Measurements from ENCODE around the gene MAP4K2.

MAP4K2 gene

DNA sequence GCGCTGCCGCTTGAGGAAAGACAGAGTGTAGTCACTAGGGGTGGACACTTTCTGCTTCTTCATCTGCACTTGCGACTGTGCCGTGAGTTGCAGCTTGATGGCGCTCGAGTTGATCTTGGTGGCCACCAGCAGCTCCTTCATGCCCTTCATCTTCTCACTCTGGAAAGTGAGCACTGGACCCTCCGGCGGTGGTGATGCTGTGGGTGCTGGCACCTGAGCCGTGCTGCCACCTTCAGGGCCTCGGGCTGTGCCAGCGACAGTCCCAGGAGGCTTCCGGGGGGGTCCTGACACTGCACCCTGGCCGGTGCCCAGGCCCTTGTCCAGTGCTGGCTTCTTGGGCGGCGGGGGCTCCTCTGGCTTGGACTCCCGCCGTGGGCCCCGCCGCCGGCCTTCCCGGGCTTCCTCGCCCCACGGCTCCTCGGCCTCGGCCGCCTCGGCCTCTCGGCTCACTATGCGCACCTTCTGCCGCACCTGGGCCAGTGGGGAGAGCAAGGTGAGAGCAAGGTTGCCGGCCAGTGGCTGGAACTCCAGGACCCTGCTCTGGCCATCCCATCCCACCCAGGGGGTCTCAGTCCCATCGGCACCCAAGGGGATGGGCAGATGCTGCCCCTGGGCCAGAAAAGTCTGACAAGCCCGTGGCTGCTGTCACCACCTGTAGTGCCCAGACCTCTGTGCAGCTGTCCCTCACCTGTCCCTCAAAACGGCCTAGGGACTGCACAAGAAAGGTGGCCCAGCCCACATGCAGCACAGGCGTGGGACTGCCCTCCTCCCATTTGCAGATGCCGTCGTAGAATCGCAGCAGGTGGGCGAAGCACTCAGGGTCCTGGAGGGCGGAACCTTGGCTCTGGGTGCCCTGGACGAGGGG lies 1.6 kb upstream of the MAP4K2 start:
- H3K4me3 Mint-ChIP-seq, result peak overlapping the region; percentile 86
- peaks cover 37% of the 10 kb centered on the region for H3K4me1 Mint-ChIP-seq
- no peaks in the 10 kb centered on the region for H3K9me3 Mint-ChIP-seq
- H3K27me3 Mint-ChIP-seq, result no peaks in the 10 kb centered on the region
- H3K36me3 Mint-ChIP-seq, result peaks cover 4% of the 10 kb centered on the region
- H3K27ac Mint-ChIP-seq, result peak overlapping the region; percentile 88

DNA sequence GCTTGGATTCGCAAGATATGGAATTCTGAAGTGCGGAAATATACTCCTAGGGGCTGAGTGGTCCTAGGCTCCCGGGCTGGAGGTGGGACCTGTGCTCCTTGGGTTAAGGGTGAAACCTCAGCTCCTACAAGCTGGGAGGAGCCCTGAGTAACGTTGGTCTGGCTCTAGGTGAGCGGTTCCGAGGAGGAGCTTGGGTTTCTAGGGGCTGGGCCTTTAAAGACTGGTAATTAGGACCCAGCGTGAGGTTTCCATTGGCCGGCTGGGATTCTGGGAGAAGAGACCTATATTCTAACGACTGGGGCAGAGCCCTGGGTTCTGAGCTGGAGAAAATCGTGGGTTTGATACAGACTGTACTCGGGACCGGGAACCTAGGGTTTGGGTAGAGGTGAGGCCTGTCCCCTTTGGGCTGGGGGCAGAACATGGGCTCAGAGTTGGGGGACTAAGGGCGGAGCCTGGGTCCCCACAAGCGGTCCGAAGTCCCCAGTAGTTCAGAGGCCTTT lies 882 bp upstream of the MAP4K2 start:
- Mint-ChIP-seq H3K36me3 (peaks cover 6% of the 10 kb centered on the region), H3K9me3 (no peaks in the 10 kb centered on the region), H3K4me1 (peaks cover 36% of the 10 kb centered on the region), H3K4me3 (peak overlapping the region; percentile 86), H3K27me3 (no peaks in the 10 kb centered on the region), H3K27ac (peak overlapping the region; percentile 88)

DNA sequence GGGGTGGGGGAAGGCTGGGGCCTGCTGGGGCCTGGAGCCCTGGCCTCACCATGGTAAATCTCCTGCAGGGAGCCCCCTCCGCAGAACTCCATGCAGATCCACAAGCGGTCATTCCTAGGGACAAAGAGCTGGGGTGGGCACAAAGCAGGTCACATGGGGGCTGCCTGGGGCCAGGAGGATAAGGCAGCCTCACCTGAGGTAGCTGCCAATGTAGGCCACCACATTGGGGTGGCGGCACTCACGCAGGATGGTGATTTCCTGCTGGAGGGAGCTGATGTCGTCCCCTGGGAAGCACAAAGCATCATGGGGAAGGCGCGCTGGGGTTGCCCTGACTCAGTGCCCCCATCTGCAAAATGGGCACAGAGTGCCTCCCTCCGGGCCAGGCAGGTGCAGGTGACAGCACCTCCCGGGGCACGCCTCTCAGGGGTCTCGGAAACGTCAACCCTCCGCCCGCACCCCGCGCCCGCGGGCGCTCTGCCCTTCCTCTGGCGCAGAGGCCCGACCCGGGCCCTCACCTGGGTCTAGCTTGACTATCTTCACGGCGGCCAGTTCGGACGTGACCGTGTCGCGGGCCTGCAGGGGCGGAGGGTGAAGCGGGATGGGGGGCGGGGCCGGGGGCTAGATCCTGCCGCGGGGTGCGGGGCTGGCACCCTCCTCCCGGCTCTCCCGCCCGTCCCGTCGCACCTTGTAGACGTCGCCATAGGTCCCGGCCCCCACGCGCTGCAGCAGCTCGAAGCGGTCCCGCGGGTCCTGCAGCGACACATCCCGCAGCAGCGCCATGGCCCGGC lies 450 bp downstream of the MAP4K2 start:
- no peaks in the 10 kb centered on the region for H3K9me3 Mint-ChIP-seq
- no peak overlapping the region for H3K27ac Mint-ChIP-seq
- peaks cover 8% of the 10 kb centered on the region for H3K36me3 Mint-ChIP-seq
- peaks cover 34% of the 10 kb centered on the region for H3K4me1 Mint-ChIP-seq
- H3K4me3 Mint-ChIP-seq, result peak overlapping the region; percentile 76
- no peaks in the 10 kb centered on the region for H3K27me3 Mint-ChIP-seq

DNA sequence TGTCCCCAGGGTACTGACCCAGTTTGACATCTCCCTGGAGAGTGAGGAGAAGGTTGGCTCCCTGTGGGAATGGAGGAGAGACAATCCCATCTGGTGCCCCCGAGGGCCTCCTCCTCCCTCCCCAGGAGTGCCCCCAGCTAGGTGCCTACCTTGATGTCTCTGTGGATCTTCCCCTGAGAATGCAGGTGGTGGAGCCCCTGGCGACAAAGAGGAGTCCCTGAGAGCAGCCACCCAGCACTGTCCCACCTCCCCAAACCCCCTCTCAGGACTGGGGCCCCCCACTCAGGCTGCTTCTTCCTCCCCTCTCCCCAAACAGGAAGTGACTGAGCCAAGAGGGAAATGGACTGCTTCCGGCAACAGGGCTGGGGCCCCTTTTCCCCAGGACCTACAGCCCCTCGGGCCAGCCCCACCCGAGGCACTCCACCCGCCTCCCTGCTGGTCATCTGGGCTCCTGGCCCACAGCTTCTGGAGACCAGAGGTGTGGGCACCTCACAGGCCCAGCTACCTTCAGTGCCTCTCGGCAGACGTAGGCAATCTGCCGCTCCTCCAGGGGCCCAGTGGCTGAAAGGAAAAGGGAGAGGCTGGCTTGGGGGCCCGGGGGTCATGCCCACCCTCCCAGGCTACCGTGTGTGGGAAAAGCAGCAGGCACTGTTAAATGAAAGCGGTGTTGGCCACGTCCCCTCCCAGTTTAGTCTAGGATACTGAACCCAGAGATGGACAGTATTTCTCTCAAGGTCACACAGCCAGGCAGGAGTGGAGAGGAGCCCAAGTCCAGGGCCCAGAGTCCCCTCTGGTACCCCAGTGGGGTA lies 1.2 kb downstream of the MAP4K2 start:
- Mint-ChIP-seq H3K27ac (peak overlapping the region; percentile 35), H3K4me1 (peaks cover 30% of the 10 kb centered on the region), H3K4me3 (peak overlapping the region; percentile 76), H3K9me3 (no peaks in the 10 kb centered on the region), H3K36me3 (peaks cover 8% of the 10 kb centered on the region), H3K27me3 (no peaks in the 10 kb centered on the region)

DNA sequence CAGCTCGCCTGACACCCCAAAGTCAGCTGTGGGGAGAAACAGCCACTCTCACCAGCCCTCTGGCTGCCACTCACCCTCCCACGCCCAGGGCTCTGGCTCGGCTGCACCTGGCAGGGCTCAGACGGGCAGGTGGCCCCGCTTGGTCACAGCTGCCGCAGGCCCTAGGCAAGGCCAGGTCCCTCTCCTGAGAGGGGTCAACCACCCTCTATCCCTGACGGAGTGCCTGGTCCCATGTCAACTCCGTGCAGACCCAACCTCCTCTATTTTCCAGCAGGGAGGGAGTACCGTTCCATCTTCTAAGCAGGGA lies 1.9 kb downstream of the MAP4K2 start:
- H3K9me3 Mint-ChIP-seq, result no peaks in the 10 kb centered on the region
- peaks cover 8% of the 10 kb centered on the region for H3K36me3 Mint-ChIP-seq
- H3K27me3 Mint-ChIP-seq, result no peaks in the 10 kb centered on the region
- peak overlapping the region; percentile 76 for H3K4me3 Mint-ChIP-seq
- H3K27ac Mint-ChIP-seq, result no peak overlapping the region
- H3K4me1 Mint-ChIP-seq, result peaks cover 25% of the 10 kb centered on the region

DNA sequence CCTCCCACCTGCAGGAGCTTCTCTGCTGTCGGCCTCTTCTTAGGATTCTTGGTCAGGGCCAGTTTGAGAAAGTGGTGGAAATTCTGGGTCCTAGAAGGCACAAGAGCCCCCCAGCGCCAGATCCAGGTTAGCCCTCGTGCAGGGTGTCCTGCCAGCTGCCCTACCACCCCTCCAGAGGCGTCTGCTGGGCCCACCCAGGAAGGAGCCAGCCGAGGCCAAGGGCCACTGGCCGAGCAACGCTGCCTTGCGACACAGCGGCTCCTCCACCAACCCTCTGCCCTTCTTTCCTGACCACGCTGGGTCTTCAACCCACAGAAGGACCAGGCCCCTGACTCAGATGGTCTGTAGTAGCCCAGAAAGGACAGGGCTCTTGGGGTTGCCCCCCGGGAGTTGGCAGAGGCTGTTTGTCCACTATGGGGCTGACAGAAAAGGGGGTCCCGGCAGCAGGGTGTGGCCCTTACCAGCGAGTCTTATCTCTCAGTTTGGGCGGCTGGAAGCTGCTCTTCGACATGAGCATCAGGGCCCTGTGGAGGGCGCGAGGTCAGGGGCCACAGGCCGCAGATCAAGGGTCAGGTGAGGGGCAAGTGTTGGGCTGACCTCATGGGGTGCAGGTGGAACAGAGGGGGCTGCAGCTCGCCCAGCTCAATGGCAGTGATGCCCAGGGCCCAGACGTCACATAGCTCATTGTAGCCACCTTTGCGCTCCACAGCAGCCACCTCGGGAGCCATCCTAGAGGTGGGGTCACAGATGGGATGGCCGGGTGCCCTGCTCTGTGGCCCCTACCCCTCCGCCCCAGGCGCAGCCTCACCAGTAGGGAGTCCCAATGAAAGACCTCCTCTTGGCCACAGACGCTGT lies 2.5 kb downstream of the MAP4K2 start:
- no peak overlapping the region for H3K27ac Mint-ChIP-seq
- peaks cover 25% of the 10 kb centered on the region for H3K4me1 Mint-ChIP-seq

DNA sequence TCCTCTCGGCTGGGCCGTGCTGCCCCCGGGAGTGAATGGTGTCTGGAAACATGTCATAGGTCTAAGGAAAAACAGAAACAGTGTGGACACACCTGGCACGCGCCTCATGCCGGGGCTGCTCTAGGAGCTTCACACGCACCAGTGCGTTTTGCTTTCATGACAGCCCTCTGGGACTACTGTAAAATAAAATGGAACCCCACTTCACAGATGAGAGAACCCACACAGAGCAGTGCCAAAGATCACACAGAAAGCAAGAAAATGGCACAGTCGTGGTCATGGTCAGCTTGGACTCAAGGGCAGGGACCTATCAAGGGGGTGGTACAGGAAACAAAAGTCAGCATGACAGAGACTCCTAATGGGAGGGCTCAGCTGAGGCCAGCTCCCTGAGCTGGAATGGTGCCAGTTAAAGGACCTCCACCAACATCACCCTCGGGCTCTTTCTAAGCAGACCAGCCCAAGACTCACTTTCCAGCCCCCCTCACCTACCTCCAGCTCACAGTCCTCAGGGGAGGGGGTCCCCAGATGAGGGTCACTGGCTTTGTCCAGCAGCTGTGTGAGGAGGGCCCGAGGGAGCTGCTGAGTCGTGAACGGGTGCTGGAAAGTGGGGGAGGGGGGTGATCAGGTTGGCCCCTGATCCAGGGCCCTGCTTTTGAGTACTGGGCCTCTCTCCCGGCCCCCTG lies 3.3 kb downstream of the MAP4K2 start:
- Mint-ChIP-seq H3K36me3 (peaks cover 6% of the 10 kb centered on the region), H3K27me3 (no peaks in the 10 kb centered on the region), H3K4me3 (no peak overlapping the region), H3K9me3 (no peaks in the 10 kb centered on the region), H3K27ac (no peak overlapping the region), H3K4me1 (peaks cover 29% of the 10 kb centered on the region)

More for the DNA sequence above, 2.5 kb downstream of the MAP4K2 start:
- H3K4me3 Mint-ChIP-seq, result peak overlapping the region; percentile 76
- H3K36me3 Mint-ChIP-seq, result peaks cover 6% of the 10 kb centered on the region
- no peaks in the 10 kb centered on the region for H3K27me3 Mint-ChIP-seq
- H3K9me3 Mint-ChIP-seq, result no peaks in the 10 kb centered on the region

DNA sequence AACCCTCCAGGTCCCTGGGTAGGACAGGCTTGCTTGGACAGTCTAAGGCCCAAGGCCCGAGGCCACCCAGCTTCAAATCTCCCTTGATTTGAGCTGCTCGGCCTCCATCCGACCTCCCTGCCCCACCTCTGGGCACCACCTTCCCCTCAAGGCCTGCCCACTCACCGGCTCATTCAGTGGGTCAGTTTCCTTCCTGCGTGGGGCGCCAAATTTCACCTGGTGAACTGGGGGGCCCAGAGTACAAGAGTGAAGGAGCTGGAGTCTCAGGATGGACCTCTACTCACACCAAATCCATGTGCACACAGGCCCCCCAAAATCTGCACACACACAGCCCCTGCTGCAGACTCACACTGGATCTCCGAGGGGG lies 3.8 kb downstream of the MAP4K2 start:
- H3K27me3 Mint-ChIP-seq, result no peaks in the 10 kb centered on the region
- H3K4me1 Mint-ChIP-seq, result peaks cover 34% of the 10 kb centered on the region
- H3K4me3 Mint-ChIP-seq, result no peak overlapping the region
- no peaks in the 10 kb centered on the region for H3K9me3 Mint-ChIP-seq
- peaks cover 6% of the 10 kb centered on the region for H3K36me3 Mint-ChIP-seq
- no peak overlapping the region for H3K27ac Mint-ChIP-seq

DNA sequence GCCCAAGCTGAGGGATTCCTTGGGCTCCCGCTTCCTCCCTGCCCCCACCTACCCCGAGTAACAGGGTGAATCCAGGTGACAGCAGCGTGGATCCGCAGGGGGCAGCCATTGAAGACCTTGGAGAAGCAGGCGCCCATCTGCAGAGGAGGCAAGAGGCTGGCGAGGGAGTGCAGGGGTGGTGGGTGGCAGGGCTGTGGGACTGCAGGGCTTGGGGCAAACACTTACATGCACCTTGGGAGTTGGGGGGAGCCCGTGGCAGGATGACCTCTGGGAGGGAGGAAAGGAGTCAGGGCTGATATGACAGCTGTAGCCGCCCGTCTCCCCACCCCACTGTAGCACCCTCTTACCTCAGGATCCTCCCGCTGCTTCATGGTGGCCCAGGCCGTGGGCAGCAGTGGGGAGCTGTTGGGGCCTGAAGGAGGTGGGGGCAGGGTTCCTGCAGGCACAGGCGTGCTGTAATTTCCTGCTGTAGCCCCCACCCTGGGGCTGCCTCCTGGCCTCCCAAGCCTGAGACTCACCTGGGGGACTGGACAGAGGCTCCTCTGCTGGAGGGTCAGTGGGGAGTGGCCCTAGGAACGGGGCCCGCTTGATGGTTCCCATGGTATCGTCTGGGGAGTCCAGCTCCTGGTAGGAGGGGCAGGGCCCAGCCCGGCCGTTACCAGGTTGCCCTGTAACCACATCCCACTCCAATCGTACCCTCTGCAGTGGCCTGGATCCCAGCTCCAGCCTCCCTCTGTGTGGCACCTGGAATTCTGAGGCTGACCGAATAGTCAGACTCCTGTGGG lies 6.1 kb downstream of the MAP4K2 start:
- no peak overlapping the region for H3K27ac Mint-ChIP-seq
- H3K4me3 Mint-ChIP-seq, result no peak overlapping the region
- peaks cover 32% of the 10 kb centered on the region for H3K4me1 Mint-ChIP-seq
- H3K9me3 Mint-ChIP-seq, result no peaks in the 10 kb centered on the region
- no peaks in the 10 kb centered on the region for H3K27me3 Mint-ChIP-seq
- peaks cover 6% of the 10 kb centered on the region for H3K36me3 Mint-ChIP-seq

DNA sequence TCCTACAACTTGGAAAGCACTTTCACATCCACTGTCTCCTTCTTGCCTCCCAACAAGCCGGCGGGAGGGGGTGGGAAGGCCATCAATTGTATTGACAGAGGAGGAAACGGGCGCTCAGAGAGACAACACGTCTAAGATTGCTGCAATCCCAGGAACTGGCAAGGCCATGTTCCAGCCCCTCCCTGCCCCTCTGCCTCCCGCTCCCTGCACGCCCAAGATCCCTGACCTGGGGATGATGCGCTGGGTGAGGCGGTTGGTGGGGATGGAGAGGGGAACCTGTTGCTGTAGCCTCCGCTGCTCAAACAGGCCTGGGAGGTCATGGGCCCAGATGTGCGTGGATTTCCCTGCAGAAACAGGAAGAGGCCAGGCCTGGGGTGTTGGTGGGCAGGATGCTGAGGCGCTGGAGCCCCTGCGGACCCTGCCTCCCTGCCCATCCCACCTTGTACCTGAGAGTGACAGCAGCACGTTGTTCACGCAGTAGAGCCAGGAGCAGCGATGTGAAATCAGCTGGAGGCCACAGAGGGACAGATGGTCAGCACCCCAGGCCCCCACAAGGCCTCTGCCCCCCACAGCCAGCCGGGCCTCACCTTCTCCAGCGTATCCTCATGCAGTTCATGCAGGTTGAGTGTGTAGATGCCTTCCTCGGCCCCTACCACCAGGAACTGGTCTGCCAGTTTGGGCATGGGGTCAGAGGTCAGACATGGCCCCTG lies 6.8 kb downstream of the MAP4K2 start:
- Mint-ChIP-seq H3K9me3 (no peaks in the 10 kb centered on the region), H3K36me3 (peaks cover 6% of the 10 kb centered on the region), H3K4me3 (no peak overlapping the region), H3K27me3 (no peaks in the 10 kb centered on the region), H3K27ac (peak overlapping the region; percentile 49), H3K4me1 (peaks cover 29% of the 10 kb centered on the region)

DNA sequence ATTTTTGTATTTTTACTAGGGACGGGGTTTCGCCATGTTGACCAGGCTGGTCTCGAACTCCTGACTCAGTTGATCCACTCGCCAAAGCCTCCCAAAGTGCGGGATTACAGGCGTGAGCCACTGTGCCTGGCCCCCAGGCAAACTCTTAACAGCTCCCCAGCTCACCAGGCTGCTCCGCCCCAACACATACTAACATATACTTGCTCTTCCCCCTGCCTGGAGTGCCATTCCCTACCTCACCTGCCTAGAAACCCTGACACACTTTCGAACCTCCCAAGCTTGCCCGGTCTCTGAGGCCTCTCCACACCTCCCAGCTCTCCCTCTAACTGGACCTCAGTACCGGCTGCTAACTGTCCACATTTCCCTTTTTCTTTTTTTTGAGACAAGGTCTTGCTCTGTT lies 8.5 kb downstream of the MAP4K2 start:
- no peaks in the 10 kb centered on the region for H3K9me3 Mint-ChIP-seq
- H3K4me1 Mint-ChIP-seq, result peaks cover 27% of the 10 kb centered on the region
- H3K36me3 Mint-ChIP-seq, result peaks cover 4% of the 10 kb centered on the region
- H3K4me3 Mint-ChIP-seq, result no peak overlapping the region
- peak overlapping the region; percentile 79 for H3K27ac Mint-ChIP-seq
- H3K27me3 Mint-ChIP-seq, result no peaks in the 10 kb centered on the region

DNA sequence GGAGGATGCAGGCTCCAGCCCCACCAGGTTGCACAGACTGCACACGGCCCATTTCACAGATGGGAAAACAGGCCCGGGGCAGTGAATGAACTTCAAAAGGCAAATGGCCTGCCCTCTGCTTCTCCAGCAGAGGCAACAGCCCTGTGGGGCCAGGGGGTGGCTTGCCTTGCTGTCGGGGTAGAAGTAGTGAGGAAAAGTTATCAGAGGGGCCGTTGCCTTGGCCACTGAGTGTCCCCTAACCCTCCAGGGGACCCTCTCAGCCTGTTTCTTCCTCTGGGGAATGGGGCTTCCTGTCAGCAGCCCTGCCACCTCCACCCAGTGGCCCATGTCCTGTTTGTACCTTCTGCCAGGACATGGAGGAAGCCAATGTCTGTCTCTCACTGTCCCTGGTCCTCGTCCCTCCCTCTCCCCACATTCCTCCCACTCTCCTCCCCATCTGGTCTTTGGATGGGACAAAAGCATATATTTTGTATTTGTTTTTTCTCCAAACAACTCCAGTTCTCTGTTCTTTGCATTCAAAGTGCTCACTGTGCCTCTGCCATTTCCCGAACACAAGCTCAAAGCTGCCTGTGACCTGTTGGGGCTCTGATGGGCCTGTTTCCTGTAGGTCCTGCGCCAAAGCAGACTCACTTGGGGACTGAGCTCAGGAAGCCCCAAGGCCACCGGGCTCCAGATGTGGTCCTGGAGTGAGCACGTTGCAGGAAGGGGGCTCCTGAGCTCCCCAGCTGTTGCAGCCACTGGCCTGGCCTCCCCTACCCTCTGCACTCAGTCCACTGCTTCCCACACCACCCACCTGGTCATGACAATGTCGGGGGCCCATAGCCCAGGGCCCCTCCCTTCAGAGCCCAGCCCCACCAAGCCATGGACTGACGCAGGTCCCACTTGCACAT lies 9.5 kb downstream of the MAP4K2 start:
- Mint-ChIP-seq H3K36me3 (no peaks in the 10 kb centered on the region), H3K27me3 (no peaks in the 10 kb centered on the region), H3K4me1 (peaks cover 19% of the 10 kb centered on the region), H3K9me3 (no peaks in the 10 kb centered on the region), H3K27ac (peak overlapping the region; percentile 84), H3K4me3 (no peak overlapping the region)
